HG03066 (cell line): ENCODE results near the gene SMCO2.

Source experiments
- ATAC-seq: cut with Tn5 transposase; IDR thresholded peaks from one replicate; pipeline ENCODE4 v1.9.1; 2021; ENCODE audit warnings: low read depth; ENCODE audit not compliant: unreplicated experiment

The SMCO2 gene

DNA sequence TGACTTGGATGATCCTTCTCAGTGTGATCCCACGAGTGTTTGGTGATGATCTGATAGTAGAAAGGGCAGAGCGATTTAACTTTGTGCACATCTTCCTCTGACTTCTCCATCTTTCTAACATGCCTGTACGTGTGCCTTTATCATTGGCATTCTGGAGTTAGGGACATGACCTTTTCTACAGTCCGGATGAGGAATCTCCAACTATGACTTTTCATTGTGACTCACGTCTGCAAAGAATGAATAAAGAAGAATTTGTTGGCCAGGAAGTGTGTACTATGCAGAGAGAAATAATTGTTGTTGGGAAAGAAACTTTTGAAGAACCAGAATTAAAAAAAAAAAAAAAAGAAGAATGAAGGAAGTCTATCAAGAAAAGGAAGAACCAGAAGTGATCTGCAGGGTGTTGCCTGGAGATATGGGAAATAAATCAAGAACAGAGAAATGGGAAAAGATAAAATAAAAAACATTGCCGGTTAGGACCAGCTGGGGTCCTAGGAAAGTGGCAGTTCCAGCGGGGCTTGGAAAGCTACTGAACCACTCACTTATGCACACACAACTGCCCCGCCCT, 102.8 kb downstream of the SMCO2 start:
- no peak for ATAC-seq

DNA sequence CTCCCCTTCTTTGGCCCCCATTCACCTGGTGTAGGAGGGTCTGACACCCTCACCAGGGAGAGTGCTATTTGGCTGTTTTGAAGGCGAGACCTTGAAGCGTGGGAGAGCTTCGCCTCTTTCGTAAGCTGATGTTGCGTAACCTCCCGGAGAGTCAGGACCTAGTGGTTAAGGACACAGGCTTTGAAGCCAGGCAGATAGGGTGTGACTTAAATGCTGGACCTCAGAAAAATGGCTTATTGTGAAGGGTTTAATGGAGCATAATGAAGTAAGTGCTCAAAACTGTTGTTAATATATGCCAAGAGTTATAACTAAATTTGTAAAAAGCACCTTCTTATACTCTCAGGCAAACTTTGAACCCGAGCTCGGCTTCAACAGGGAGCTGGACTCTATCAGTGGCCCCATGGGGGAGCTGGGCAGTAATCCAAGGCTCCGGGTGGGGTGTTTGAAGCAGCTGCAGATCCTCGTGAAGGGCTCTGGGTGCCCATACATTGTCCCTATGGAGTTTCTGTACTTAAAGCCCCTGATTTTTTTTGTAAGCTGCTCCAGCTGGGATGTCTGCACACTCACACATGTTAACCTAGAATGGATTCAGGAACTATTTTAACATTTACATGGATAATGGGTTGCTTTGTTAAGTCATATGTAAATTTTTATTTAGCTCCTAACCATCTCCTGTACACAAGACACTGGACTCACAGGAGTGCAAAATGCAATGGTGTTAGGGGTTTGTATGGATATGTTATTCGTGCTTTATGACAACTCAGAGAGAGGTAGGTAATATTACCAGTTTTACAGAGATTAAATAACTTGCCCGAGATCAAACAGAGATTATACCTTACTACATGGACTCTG, 103.5 kb downstream of the SMCO2 start:
- peak; percentile 56 for ATAC-seq

DNA sequence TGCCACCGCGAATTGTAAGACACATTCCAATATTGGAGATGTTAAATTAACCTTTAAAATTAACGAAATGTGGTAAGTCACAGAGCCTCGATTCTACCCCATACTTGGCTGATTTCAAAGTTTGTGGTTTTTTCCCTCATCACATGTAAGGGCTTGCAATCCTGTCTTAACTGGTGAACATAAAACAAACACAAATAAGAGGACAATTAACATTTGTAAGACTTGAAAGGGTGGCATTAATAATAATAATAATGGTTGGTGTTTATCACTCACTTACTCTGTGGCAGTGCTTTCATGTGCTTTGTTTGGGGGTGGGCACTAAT, 104.1 kb downstream of the SMCO2 start:
- no peak for ATAC-seq

DNA sequence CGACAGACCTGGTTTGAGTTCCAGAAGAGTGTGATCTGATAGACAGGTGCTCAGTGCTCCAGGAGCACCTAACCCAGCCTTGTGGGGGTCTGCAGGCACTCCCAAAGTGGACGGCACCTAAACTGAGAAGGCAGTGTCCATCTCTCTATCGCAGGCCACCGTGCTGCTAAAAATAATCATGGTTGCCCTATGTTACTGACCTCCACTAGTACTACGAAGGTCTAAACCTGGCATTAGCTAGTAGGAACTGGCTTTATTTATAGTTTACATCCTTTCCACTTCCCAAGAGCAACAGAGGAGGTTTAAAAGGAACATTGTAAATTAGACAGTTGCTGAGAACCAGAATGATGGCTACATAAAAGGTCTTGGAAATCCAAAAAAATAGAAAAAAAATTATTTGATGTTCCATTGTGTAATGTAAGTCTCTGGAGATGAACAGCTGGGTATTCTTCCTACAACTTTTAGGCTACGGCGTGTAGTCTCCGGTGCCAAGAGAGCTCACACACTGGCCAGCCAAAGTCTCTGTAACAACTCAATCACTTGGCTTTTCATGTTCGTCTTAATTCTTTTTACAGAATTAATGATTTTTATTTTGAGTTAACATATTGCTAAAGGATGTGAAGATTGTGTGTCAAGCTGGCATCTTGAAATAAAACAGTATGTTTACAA, 104.8 kb downstream of the SMCO2 start:
- no peak for ATAC-seq
